Activated naive CD8-positive, alpha-beta T cell (primary cell): ENCODE results near the gene YIF1A.
"Not testable (repeated sequence)": the region's sequence is repeated elsewhere in the genome, so short reads cannot be mapped to it uniquely, and the experiment has no call there.

Experiments used
- H3K27ac Mint-ChIP-seq: one replicate; pipeline ENCODE4 v1.8.0; 2021; ENCODE audit warnings: mixed read lengths
- H3K27me3 Mint-ChIP-seq: one replicate; pipeline ENCODE4 v1.8.0; 2021; ENCODE audit warnings: mixed read lengths
- H3K36me3 Mint-ChIP-seq: one replicate; pipeline ENCODE4 v1.8.0; 2021; ENCODE audit warnings: mixed read lengths
- H3K4me1 Mint-ChIP-seq: one replicate; pipeline ENCODE4 v1.8.0; 2021; ENCODE audit warnings: low read depth, mixed read lengths
- H3K4me3 Mint-ChIP-seq: one replicate; pipeline ENCODE4 v1.8.0; 2021; ENCODE audit warnings: mild to moderate bottlenecking, mixed read lengths
- H3K9me3 Mint-ChIP-seq: one replicate; pipeline ENCODE4 v1.8.0; 2021; ENCODE audit warnings: low read depth, mixed read lengths

Gene YIF1A

GRCh38 chr11:66328302-66329144 is 39.6 kb upstream of the YIF1A start:
- Mint-ChIP-seq H3K36me3 (no peaks in the 10 kb centered on the region), H3K4me3 (peak overlapping the region; percentile 57), H3K4me1 (peaks cover 36% of the 10 kb centered on the region), H3K27me3 (no peaks in the 10 kb centered on the region), H3K27ac (peak overlapping the region; percentile 87), H3K9me3 (no peaks in the 10 kb centered on the region)

GRCh38 chr11:66328031-66328301 is 39.0 kb upstream of the YIF1A start:
- peak overlapping the region; percentile 57 for H3K4me3 Mint-ChIP-seq
- H3K36me3 Mint-ChIP-seq: no peaks in the 10 kb centered on the region
- H3K27me3 Mint-ChIP-seq: no peaks in the 10 kb centered on the region
- no peaks in the 10 kb centered on the region for H3K9me3 Mint-ChIP-seq
- peaks cover 41% of the 10 kb centered on the region for H3K4me1 Mint-ChIP-seq
- peak overlapping the region; percentile 87 for H3K27ac Mint-ChIP-seq

- Mint-ChIP-seq H3K4me1 (peaks cover 46% of the 10 kb centered on the region), H3K9me3 (no peaks in the 10 kb centered on the region), H3K27me3 (no peaks in the 10 kb centered on the region), H3K36me3 (no peaks in the 10 kb centered on the region), H3K4me3 (peak overlapping the region; percentile 53), H3K27ac (peak overlapping the region; percentile 87)
Observed at GRCh38 chr11:66327171-66328030, 38.5 kb upstream of the YIF1A start.

- Mint-ChIP-seq H3K27me3 (no peaks in the 10 kb centered on the region), H3K4me1 (peaks cover 52% of the 10 kb centered on the region), H3K4me3 (peak overlapping the region; percentile 32), H3K36me3 (no peaks in the 10 kb centered on the region), H3K27ac (peak overlapping the region; percentile 85), H3K9me3 (no peaks in the 10 kb centered on the region)
Observed at GRCh38 chr11:66326261-66327111, 37.5 kb upstream of the YIF1A start.

- no peaks in the 10 kb centered on the region for H3K36me3 Mint-ChIP-seq
- H3K4me1 Mint-ChIP-seq: peaks cover 54% of the 10 kb centered on the region
- H3K27me3 Mint-ChIP-seq: no peaks in the 10 kb centered on the region
- H3K27ac Mint-ChIP-seq: peak overlapping the region; percentile 85
- no peak overlapping the region for H3K4me3 Mint-ChIP-seq
- H3K9me3 Mint-ChIP-seq: no peaks in the 10 kb centered on the region
Observed at GRCh38 chr11:66325263-66325671, 36.3 kb upstream of the YIF1A start.

- Mint-ChIP-seq H3K4me3 (no peak overlapping the region), H3K9me3 (no peaks in the 10 kb centered on the region), H3K27me3 (no peaks in the 10 kb centered on the region), H3K27ac (peak overlapping the region; percentile 51), H3K36me3 (no peaks in the 10 kb centered on the region), H3K4me1 (peaks cover 59% of the 10 kb centered on the region)
Observed at GRCh38 chr11:66324664-66325063, 35.7 kb upstream of the YIF1A start.

GRCh38 chr11:66323684-66324083 is 34.7 kb upstream of the YIF1A start:
- Mint-ChIP-seq H3K27me3 (no peaks in the 10 kb centered on the region), H3K4me3 (no peak overlapping the region), H3K27ac (no peak overlapping the region), H3K4me1 (peaks cover 67% of the 10 kb centered on the region), H3K9me3 (no peaks in the 10 kb centered on the region), H3K36me3 (no peaks in the 10 kb centered on the region)

GRCh38 chr11:66322732-66323427 is 33.9 kb upstream of the YIF1A start:
- Mint-ChIP-seq H3K9me3 (no peaks in the 10 kb centered on the region), H3K36me3 (no peaks in the 10 kb centered on the region)

GRCh38 chr11:66321606-66322005 is 32.7 kb upstream of the YIF1A start:
- Mint-ChIP-seq H3K4me3 (no peak overlapping the region), H3K27me3 (no peaks in the 10 kb centered on the region), H3K9me3 (no peaks in the 10 kb centered on the region), H3K27ac (peak overlapping the region; percentile 73), H3K4me1 (peaks cover 65% of the 10 kb centered on the region), H3K36me3 (no peaks in the 10 kb centered on the region)

More at GRCh38 chr11:66322732-66323427, 33.9 kb upstream of the YIF1A start:
- Mint-ChIP-seq H3K27ac (peak overlapping the region; percentile 89), H3K4me1 (peaks cover 67% of the 10 kb centered on the region), H3K27me3 (no peaks in the 10 kb centered on the region), H3K4me3 (no peak overlapping the region)

GRCh38 chr11:66320748-66321147 is 31.8 kb upstream of the YIF1A start:
- H3K27me3 Mint-ChIP-seq, H3K4me3 Mint-ChIP-seq, H3K36me3 Mint-ChIP-seq, H3K27ac Mint-ChIP-seq, H3K9me3 Mint-ChIP-seq: not testable (repeated sequence)
- peaks cover 64% of the 10 kb centered on the region for H3K4me1 Mint-ChIP-seq

- Mint-ChIP-seq H3K4me1 (peaks cover 64% of the 10 kb centered on the region), H3K27ac (peak overlapping the region; percentile 70)
- not testable (repeated sequence) for H3K9me3 Mint-ChIP-seq, H3K4me3 Mint-ChIP-seq, H3K27me3 Mint-ChIP-seq, H3K36me3 Mint-ChIP-seq
Observed at GRCh38 chr11:66320289-66320688, 31.3 kb upstream of the YIF1A start.

- H3K27me3 Mint-ChIP-seq: no peaks in the 10 kb centered on the region
- H3K36me3 Mint-ChIP-seq: peaks cover 2% of the 10 kb centered on the region
- no peaks in the 10 kb centered on the region for H3K9me3 Mint-ChIP-seq
- H3K27ac Mint-ChIP-seq: peak overlapping the region; percentile 97
- H3K4me3 Mint-ChIP-seq: peak overlapping the region; percentile 87
- H3K4me1 Mint-ChIP-seq: peaks cover 72% of the 10 kb centered on the region
Observed at GRCh38 chr11:66318600-66318970, 29.6 kb upstream of the YIF1A start.

- Mint-ChIP-seq H3K4me3 (peak overlapping the region; percentile 87), H3K27me3 (no peaks in the 10 kb centered on the region), H3K4me1 (peaks cover 69% of the 10 kb centered on the region), H3K9me3 (no peaks in the 10 kb centered on the region), H3K36me3 (peaks cover 2% of the 10 kb centered on the region), H3K27ac (peak overlapping the region; percentile 97)
Observed at GRCh38 chr11:66317723-66318599, 29.0 kb upstream of the YIF1A start.
